ENCODE measurements around the gene PPP1CB.

DNA sequence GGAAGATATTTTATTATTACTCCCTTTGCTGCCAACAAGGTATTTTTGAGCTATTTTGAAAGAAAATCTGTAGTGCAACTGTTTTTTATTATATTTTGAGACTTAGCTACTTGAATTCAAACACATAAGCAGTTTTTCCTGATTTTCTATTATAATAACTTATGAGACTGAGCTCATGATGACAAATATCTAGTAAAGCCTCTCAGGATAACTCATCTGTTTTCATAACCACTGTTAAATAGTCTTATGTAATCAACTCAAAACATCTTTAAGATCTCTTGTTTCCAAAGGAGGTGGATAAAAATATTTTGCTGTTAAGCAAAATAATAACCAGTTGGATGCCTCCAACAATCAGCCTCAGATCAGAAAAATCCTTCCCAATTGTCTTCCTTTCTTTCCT is 21.9 kb upstream of the PPP1CB start:
- TF ChIP-seq ARNT (IDR thresholded peaks at IDR 0.05) (no peak), SUZ12 (IDR thresholded peaks at IDR 0.05) (no peak), FOXM1 (IDR thresholded peaks at IDR 0.05; ENCODE audit: borderline replicate concordance) (no peak)
